ENCODE results near the gene SPATC1L. TPM values are rescaled to one million over a fixed set of nuclear protein-coding genes. Genes with fewer than 3 reads are reported as not detected.
"Not testable (repeated sequence)": the region's sequence is repeated elsewhere in the genome, so short reads cannot be mapped to it uniquely, and the experiment has no call there.

The SPATC1L gene
- 6.3 TPM for total RNA-seq
- long read RNA-seq, transcript SPATC1L-202 (4 exons, 1,182 nt), result major isoform, 21 of 24 reads
- long read RNA-seq, partial matches to known transcripts, result 3 of 24 reads
- long read RNA-seq, other reads (novel, unspliced or antisense), result 0 of 24 reads

DNA sequence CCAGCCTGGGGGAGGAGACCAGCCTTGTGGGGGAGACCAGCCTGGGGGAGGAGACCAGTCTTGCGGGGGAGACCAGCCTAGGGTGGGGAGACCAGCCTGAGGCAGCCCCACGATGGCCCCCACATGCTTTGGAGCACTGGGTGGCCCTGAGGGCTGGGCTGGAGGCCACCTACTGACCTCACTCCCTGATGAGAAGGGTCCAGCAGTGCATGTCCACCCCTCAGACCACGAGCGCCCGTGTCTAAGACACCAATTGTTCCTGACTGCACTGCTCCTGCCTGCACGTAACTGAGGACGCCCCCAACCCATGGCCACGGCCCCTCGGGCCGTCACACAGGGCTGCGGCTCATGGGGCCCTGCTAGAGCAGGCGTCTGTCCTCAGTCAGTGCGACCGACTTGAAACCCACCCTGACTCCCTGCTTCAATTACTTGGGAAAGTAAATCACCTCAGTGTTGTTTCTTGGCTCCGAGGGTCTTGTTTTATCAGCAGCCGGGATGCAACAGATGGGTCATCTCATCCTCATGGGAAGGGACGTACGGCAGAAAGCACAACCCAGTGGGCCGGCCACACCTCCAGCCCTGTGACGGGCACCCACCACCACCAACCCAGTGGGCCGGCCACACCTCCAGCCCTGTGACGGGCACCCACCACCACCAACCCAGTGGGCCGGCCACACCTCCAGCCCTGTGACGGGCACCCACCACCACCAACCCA, at the start of gene SPATC1L:
SPATC1L (minus strand) TSS at position 550 of the 715 bp plus-strand sequence. CDS start 1,643 bp downstream, outside the sequence.
- intact Hi-C loops (cut with DNase I), result no loop called here
- ATAC-seq (ENCODE audit: poor library complexity) (peak; percentile 80), DNase-seq (peak; percentile 84)

DNA sequence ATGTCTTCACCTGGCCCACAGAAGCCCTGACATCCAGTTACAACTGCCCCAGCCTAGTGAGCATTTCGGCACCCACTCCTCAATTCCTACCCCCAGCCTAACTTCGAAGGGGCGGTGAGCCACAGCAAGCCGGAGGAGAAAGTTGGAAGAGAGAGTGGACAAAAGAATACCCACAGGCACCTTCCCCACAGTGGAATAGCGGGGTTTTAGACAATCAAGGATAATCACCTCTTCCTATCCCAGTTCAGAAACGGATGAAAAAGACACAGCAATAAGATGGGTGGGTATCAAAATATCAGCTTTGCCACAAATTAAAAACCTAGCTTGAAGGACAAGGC, 45.6 kb upstream of the SPATC1L start:
- intact Hi-C loops (cut with DNase I), result no loop called here
- DNase-seq (no peak), ATAC-seq (ENCODE audit: poor library complexity) (no peak)

DNA sequence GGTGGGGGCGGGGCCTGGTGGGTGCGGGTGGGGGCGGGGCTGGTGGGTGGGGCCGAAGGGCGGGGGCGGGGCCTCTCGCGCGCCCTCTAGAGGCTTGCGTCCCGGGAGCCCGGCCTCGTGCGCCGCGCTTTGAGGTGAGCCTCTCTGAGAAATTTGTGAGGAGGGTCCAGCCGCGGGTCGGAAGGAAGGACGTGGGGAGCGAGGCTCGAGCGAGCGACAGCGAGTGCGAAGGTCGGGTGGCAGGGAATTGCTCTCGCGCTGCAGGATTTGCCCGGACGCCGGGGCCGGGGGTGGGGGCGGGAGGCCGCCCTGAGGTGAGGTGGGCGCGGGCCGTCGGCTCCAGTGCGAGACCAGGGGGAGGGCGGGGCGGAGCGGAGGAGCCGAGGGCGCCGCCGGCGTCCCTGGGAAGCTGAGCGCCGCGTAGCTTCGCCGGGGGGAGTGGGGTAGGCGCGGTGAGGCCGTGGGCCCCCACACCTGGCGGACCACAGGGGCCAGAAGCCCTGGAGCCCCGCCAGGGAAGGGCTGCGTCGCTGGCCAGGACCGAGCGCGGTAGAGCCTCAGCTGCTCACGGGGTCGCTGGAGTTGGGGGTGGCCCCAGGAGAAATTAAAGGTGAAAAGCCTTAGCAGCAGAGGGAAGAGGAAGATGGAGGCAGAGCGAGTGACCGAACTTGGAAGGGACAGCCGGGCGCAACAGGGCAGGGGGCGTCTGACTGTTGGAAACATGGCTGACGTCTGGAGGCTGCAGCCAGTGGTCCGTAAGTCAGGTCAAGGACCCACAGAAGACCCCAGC, 45.1 kb upstream of the SPATC1L start:
- ATAC-seq (ENCODE audit: poor library complexity), result peak; percentile 50
- no peak for DNase-seq
- intact Hi-C loops (cut with DNase I), result no loop called here

DNA sequence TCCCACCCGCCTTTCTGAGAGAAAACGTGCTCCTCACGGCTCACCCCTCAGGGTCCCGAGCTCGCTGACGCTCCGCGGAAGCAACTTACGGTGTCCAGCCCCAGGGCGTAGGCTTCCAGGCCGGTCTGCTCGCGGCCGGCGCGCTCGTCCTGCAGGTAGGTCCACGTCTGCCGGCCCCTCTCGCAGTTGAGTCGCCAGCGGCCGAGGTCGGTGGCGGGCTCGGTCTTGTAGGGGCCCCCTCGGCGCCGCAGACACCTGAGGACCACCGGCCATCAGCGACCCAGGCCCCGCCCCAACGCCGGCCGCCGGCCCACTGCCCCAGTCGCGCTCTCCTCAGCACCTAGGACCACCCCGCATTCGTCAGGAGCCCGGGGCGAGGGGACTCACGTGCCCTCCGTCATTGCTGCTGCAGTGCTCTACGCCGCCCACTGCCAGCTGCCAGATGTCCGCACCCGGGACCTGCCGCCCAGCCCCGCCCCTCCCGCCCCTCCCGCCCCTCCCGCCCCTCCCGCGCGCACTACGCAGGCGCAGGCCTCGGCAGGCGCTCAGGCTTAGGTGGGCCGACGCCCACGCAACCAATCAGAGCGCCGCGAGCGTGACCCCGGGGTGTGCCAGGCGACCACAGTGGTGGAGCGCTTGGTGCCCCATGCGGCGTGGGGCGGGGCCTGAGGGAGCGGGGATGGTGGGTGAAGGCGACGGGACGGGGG, 44.2 kb upstream of the SPATC1L start, which contains the start of gene LSS:
LSS (minus strand) TSS at position 430 of the 707 bp plus-strand sequence; CDS start at position 401, 29 bp downstream.
- peak; percentile 93 for ATAC-seq (ENCODE audit: poor library complexity)
- intact Hi-C loops (cut with DNase I), result no loop called here

DNA sequence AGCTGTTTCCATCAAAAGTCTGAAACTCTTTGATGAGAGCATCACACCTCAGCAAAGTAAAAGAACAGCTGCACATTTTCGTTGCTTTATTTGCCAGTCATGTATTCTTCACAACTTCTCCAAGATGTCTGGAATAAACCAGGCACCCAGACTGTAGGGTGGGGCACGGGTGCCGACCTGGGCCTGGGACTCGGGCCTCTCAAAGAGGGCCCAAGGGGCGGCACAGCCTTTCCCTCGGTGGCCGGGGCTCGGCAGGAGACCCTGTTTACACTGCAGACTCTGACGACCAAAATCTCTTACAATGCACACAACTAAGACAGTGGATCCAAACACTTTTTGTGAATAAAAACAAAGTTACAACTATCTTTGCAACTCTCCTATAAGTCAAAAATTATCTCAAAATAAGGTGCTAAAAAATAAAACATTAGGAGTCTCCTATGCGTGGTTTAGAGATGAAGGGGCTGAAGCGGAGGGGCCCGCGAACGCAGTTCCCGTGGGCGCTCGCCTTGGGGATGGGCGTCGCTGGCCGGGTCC, 43.6 kb upstream of the SPATC1L start:
- ATAC-seq (ENCODE audit: poor library complexity) (no peak), DNase-seq (no peak)
- intact Hi-C loops (cut with DNase I), result no loop called here

More for the DNA sequence above, 44.2 kb upstream of the SPATC1L start, which contains the start of gene LSS:
- peak; percentile 99 for DNase-seq

DNA sequence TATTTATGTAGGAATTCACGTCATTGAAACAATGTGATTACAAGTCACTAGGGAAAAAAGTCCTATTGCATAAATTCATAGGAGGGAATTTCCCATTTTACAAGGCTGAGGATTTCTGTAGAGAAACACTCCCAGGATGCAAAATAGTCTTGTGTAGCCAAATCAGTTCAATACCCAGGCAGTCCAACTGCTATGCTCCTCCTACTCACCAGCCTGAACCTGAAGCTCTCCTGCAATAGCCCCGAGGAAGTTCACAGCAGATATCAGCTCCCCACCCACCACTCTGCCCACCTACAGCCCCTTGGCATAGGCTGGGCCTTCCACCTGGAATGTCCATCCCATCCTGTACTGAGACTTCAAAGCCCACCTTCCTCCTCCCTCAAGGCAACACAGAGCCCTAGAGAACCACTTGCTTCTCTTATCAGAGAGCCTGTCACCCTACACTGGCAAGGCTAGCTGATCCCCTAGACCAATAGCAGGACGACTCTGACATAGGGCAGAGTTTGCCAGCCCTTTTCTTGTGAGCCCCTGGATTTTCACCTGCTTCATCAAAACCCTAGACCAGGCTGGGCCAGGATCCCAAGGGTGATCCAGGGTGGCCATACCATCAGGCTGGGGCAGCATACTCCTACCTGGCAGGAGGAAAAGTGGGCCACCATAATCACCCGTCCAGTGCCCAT, 42.8 kb upstream of the SPATC1L start:
- ATAC-seq (ENCODE audit: poor library complexity) (no peak), DNase-seq (no peak)
- intact Hi-C loops (cut with DNase I), result no loop called here

DNA sequence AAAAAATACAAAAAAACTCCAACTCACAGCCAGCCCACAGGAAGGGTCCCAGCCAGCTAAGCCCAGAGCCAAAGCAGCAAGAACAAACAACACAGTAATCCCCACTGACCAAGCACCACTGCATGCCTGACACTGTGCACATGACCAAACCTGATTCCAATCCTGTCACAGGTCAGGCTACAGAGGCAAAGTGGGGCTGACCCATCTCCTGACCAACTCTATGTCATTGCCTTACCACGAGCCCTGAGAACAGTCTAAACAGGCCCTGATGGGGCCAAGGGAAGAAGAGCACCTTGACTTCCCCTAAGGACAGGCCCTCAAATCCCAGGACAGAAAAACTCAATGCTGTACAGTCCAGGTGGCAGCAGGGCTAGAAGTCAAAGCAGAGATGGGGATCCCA, 41.9 kb upstream of the SPATC1L start:
- ATAC-seq (ENCODE audit: poor library complexity), result no peak
- intact Hi-C loops (cut with DNase I), result no loop called here
- DNase-seq, result no peak

DNA sequence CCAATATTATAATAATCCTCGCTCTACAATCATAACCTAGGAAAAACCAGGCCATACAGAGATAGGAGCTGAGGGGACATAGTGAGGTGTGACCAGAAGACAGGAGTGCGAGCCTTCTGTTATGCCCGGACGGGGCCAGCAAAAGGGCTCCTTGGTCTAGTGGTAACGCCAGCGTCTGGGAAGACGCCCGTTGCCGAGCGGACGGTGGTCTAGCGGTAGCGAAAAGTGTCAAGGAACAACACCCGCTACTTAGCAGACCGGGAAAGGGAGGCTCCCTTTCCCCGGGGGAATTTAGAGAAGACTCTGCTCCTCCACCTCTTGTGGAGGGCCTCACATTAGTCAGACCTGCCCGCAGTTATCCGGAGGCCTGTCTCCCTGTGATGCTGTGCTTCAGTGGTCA, 39.4 kb upstream of the SPATC1L start:
- intact Hi-C loops (cut with DNase I); ATAC-seq (ENCODE audit: poor library complexity): not testable (repeated sequence)

DNA sequence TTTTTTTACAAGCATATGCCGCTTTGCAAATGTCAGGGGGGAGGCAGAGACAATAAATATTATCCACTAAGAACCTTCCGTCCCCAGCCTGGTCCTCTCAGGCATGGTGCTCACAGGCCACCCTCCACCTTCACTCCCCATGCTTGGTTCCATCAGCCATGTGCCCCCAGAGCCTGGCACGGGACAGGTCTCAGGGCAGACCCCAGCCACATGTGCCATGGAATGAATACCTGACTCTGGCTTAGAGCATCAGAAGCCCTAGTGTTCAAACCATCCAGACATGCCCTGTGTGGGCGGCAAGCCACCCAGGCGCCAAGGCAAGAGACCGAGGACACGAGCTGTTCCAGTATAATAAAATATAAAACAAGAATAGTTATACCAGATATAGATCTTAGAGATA, 39.0 kb upstream of the SPATC1L start:
- intact Hi-C loops (cut with DNase I), result no loop called here
- DNase-seq, result no peak
- no peak for ATAC-seq (ENCODE audit: poor library complexity)

More for the DNA sequence above, 39.4 kb upstream of the SPATC1L start:
- not testable (repeated sequence) for DNase-seq

DNA sequence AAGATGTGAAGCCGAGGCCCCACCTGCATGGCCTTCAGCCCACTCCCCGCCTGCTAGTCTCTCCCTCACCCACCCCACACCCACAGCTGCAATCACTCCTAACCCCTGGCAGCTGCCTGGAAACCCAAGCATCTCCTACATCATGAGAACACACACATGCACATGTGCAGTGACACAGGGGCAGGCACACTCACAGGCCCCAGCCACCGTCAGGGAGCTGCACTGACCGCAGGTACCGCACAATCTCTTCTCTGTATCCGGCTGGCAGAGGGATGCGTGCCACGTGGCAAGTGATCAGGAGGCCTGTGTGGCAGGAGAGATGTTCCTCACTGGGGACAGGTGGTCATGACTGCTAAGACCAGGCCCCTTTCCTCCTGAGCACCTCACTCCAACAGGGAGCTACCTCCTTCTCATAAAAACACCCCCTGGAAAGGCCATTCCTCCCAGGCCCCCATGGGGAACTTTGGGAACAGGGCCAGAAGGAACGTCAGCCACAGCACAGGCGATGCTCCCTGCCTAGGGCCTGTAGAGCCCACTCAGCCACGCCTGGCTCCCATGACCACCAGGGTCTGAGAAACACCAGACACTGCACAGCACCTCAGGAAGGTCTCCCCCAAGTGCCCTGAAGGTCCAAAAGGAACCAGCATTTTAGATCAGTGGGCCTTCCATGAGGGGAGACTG, 38.3 kb upstream of the SPATC1L start:
- DNase-seq, result no peak
- intact Hi-C loops (cut with DNase I), result no loop called here
- ATAC-seq (ENCODE audit: poor library complexity), result peak; percentile 12

DNA sequence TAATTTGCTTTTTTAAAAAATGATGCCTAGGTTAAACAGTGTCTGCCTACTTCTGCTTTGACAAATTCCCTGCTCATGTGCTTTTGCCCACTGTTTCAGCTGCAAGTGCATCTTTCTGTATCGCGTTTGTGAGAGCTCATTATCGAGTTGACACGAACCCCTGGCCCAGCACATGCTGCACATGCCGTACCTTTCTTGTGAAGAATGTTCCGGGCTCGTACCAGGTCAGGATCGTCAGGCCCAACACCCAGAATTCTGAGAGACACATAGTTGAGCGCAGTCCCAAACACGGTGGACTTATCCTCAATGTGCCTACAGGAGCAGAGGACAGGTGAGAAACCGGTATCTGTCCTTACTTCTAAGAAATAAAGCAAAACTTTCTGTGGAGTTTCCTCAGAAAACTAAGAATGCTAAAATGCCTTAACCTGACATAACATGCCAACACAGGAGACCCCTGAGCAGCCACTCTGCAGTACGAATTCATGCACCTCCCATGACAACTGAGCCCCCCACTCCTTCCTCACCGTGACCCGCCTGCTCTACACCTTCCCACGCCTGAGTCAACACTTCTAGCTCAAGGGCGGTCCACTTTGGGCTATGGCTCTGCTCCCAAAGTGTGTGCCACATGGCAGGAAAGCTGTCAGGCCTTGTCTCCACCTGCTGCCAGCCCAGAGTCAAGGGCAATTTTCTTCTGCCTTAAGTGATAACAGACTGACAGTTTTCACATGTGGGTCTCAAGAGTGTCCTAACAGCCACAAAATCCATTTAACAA, 37.6 kb upstream of the SPATC1L start:
- intact Hi-C loops (cut with DNase I), result no loop called here
- peak; percentile 82 for ATAC-seq (ENCODE audit: poor library complexity)
- peak; percentile 64 for DNase-seq

DNA sequence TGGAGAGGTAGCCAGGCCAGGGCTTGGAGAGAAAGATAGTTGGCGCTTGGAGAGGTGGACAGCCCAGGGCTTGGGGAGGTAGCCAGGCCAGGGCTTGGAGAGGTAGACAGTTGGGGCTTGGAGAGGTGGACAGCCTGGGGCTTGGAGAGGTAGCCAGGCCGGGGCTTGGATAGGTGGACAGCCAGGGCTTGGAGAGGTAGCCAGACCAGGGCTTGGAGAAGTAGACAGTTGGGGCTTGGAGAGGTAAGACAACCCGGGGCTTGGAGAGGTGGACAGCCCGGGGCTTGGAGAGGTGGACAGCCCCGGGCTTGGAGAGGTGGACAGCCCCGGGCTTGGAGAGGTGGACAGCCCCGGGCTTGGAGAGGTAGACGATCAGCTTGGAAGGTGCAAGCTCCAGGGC, 36.6 kb upstream of the SPATC1L start:
- intact Hi-C loops (cut with DNase I), result no loop called here
- ATAC-seq (ENCODE audit: poor library complexity) (no peak), DNase-seq (no peak)

DNA sequence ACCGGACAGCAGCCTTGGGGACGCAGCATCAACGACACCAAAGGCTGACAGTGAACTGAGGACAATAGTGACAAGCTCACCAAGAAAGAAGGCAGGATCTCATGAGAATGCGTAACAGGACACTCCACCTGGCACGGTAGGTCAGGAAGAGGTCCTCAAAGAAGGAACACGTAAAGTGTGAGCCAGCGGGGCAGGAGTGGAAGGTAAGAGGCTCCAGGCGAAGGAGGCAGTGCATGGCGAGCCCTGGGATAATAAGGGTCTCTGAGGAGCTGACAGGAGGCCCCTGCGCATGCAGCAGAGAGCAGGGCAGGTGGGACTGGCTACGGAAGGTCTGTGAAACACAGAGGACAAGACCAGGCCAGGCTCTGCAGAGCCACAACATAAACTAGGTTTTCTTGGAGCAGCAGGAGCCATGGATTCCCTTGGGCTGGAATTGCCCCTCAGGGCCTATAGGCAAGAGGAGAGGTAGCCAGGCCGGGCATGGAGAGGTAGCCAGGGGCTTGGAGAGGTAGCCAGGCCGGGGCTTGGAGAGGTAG, 36.1 kb upstream of the SPATC1L start:
- ATAC-seq (ENCODE audit: poor library complexity) (no peak), DNase-seq (no peak)
- intact Hi-C loops (cut with DNase I), result no loop called here

DNA sequence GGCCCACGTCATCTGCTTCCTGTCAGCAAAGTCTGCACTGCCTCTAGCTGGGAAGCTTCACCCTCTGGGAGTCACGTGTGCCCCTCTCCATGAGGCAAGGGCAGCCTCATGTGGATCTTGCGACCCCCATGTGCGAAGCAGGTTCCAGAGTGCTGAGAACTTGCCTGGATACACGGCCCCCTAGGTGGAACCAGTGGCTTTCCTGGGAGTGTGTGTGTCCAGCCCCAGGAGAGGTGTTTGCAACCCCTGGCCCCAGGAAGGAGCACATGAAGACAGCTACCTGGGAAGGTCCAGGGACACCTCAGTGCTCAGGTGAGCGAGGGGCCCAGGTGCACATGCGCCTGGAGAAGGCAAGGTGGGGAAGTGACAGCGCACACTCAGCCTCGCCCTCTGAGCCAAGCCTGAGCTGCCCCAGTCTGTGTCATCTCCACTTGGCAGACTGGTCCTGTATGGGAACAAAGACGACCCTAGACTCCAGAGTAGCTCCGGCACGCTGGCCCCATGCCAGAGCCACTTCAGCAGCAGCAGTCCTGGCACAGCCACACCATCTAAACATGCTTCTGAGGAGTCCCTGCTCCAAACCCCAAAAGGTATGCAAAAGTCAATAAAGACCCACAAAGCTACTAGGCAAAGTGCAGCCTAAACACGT, 35.5 kb upstream of the SPATC1L start:
- DNase-seq, result peak; percentile 73
- intact Hi-C loops (cut with DNase I), result no loop called here
- ATAC-seq (ENCODE audit: poor library complexity), result peak; percentile 36

DNA sequence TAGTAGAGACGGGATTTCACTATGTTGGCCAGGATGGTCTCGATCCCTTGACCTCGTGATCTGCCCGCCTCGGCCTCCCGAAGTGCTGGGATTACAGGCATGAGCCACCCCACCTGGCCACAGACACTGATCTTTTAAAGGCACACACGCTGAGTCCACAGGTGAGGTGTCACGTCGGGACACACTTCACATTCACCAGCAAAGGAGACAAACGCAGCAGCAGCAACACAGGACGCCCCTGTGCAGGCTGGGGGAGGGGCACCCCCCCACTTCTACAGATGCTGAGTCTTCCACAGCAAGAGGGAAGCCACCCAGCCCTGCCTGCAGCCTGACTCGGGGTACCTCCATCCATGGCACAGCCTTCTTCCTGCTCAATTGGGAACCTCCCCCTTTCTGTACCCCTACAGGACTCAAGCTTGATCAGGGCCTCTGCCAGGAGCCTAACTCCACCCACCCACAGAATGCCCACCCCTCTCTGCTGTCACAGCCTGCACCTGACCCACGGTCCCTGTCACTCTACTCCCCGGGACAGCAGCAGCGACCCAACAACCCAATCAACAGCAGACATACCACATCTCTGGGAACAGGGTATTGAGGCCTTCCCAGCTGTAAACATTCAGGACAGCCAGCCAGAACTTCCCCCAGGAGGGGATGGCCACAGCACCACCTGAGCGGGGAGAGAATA, 34.8 kb upstream of the SPATC1L start:
- intact Hi-C loops (cut with DNase I), result no loop called here
- ATAC-seq (ENCODE audit: poor library complexity) (no peak), DNase-seq (no peak)
